Endodermal cell (in vitro differentiated cells): ENCODE results near the gene ABL1. TPM values are rescaled to one million over a fixed set of nuclear protein-coding genes. Genes with fewer than 3 reads are reported as not detected.

ENCODE experiments used
- DNase-seq: peaks from one replicate; pipeline ENCODE4 v3.0.0-alpha.2; 2017
- H3K27ac ChIP-seq: 2 replicates; pipeline ENCODE4 v1.5.1; 2013; ENCODE audit warnings: mild to moderate bottlenecking, low read depth, low read length, moderate library complexity
- H3K27me3 ChIP-seq: 2 replicates; pipeline ENCODE4 v1.6.1; 2013; ENCODE audit warnings: mild to moderate bottlenecking, low read length, moderate library complexity; ENCODE audit not compliant: insufficient read depth, control insufficient read depth, poor library complexity, severe bottlenecking
- H3K36me3 ChIP-seq: 2 replicates; pipeline ENCODE4 v1.7.0; 2013; ENCODE audit warnings: mild to moderate bottlenecking, low read length, moderate library complexity; ENCODE audit not compliant: control insufficient read depth, insufficient read depth
- H3K4me1 ChIP-seq: one replicate; pipeline ENCODE4 v1.7.0; 2013; ENCODE audit warnings: low read length; ENCODE audit not compliant: control insufficient read depth, insufficient read depth
- H3K4me3 ChIP-seq: 2 replicates; pipeline ENCODE4 v1.5.1; 2013; ENCODE audit warnings: mild to moderate bottlenecking, low read length, moderate library complexity
- H3K9ac ChIP-seq: 2 replicates; pipeline ENCODE4 v1.6.1; 2013; ENCODE audit warnings: mild to moderate bottlenecking, low read length, moderate library complexity; ENCODE audit not compliant: poor library complexity, severe bottlenecking; ENCODE audit errors: extremely low read depth
- H3K9me3 ChIP-seq: 2 replicates; pipeline ENCODE4 v1.6.1; 2013; ENCODE audit warnings: mild to moderate bottlenecking, low read length, moderate library complexity; ENCODE audit not compliant: control insufficient read depth
- H3K27ac Mint-ChIP-seq: 2 replicates; pipeline ENCODE4 v1.8.0; 2020; ENCODE audit warnings: mixed read lengths
- H3K27me3 Mint-ChIP-seq: 2 replicates; pipeline ENCODE4 v1.8.0; 2021; ENCODE audit warnings: mild to moderate bottlenecking, mixed read lengths; ENCODE audit not compliant: insufficient read depth
- H3K36me3 Mint-ChIP-seq: 2 replicates; pipeline ENCODE4 v1.8.0; 2020; ENCODE audit warnings: low read depth, mixed read lengths
- H3K4me1 Mint-ChIP-seq: 2 replicates; pipeline ENCODE4 v1.8.0; 2020; ENCODE audit warnings: mixed read lengths
- H3K4me3 Mint-ChIP-seq: 2 replicates; pipeline ENCODE4 v1.8.0; 2020; ENCODE audit warnings: mild to moderate bottlenecking, moderate library complexity, mixed read lengths
- H3K9me3 Mint-ChIP-seq: 2 replicates; pipeline ENCODE4 v1.8.0; 2020; ENCODE audit warnings: mild to moderate bottlenecking, mixed read lengths
- CTCF ChIP-seq: fragments of 200-600 bp; sonication (generic); conservative IDR thresholded peaks from 2 replicates; pipeline ENCODE4 v1.5.0; 2021; ENCODE audit warnings: antibody characterized with exemption, mild to moderate bottlenecking
- WGBS, 2 experiments: methylation state at CpG; one replicate each; pipeline versions ENCODE4 v1.1.5 to v1.1.7; 2013; ENCODE audit warnings: missing lambda C conversion rate in 2 of 2, mixed read lengths in 1 of 2; ENCODE audit not compliant: insufficient coverage in 1 of 2, insufficient read length in 1 of 2; 5-methylcytosine and 5-hydroxymethylcytosine counted together
- total RNA-seq, 2 donors: library from RNA; stranded (reverse); fragmentation: NEBNext Ultra II Directional in 1 of 2; extraction: Animal tissue kit (Norgen Biotek cat#: 25700) in 1 of 2; gene quantifications; 2 replicates in 1 of 2; 3 replicates in 1 of 2; pipeline ENCODE4 v1.2.1, GENCODE V29; 2021

Gene ABL1
- total RNA-seq, 2 donors from 2014 or later: 78.8 to 94.1 TPM

DNA sequence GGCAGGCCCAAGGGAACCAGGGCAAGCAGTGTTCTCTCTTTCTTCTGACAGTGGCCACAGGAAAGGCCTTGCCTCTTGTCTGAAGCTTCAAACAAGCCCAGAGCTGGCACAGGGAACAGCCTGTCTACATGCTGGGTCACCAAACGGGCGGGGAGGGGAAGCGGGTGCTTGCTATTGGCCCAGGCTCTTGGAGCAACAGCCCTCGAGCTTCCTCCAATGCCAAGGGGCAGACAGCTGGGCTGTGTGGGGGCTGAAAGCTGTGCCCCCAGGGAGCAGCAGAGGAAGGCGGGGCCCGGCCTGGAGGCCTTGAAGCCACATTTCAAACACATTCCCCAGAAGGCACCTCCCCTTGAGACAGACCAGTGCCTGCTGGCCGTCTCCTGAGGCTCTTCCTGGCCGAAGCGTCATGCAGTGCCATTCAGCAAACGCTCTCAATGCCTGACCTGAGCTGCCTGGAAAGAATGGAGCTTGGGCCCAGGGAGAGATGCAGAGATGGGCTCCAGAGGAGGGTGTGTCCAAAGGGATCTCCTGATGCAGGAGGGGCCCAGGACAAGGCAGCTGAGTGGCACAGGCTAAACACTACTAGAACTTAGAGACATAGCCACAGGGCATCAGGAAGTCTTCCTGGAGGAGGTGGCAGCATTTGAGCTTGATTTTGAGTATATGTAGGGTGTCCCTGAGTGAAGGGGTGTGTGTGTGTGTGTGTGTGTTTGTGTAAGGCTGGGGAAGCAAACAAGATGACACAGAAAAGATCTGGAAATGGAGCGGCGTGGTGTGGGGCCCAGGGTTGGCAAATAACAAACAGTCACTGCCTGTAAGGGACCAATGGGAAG, 101.4 kb downstream of the ABL1 start:
- peaks cover 47% of the 10 kb centered on the region for H3K27me3 ChIP-seq
- Mint-ChIP-seq H3K9me3 (no peaks in the 10 kb centered on the region), H3K27me3 (peaks cover 43% of the 10 kb centered on the region), H3K4me1 (peaks cover 9% of the 10 kb centered on the region), H3K27ac (no peak overlapping the region), H3K36me3 (no peaks in the 10 kb centered on the region), H3K4me3 (peak overlapping the region; percentile 48)
- 46 to 55% methylated on average over 8 to 12 of the region's 12 CpGs for WGBS, 2 experiments
- H3K4me1 ChIP-seq: no peaks in the 10 kb centered on the region
- TF ChIP-seq CTCF: no peak
- H3K36me3 ChIP-seq: no peaks in the 10 kb centered on the region
- DNase-seq: peak; percentile 90
- no peak overlapping the region for H3K9ac ChIP-seq
- peak overlapping the region; percentile 68 for H3K27ac ChIP-seq
- H3K4me3 ChIP-seq: no peak overlapping the region
- H3K9me3 ChIP-seq: no peaks in the 10 kb centered on the region

Other genes with a start within 250 kb of the ABL1 start
- gene PRDM12, start 170.7 kb upstream of the ABL1 start, total RNA-seq: not detected
- 10 to 100 TPM; 47.8 to 74.0 TPM for gene EXOSC2, start 141.5 kb upstream of the ABL1 start, total RNA-seq
- gene QRFP, start 61.6 kb downstream of the ABL1 start, total RNA-seq: not detected
- gene FIBCD1, start 104.0 kb downstream of the ABL1 start, total RNA-seq: 1 to 10 TPM; 2.8 to 3.7 TPM
- 10 to 100 TPM; 16.7 to 41.2 TPM for gene LAMC3, start 173.9 kb downstream of the ABL1 start, total RNA-seq